Kidney (tissue), 14 donors: ENCODE measurements around the gene CCSER1. TPM values are rescaled to one million over a fixed set of nuclear protein-coding genes. Genes with fewer than 3 reads are reported as not detected.

ENCODE experiments used
- DNase-seq, 5 donors: peaks; one replicate each; pipeline ENCODE4 v3.0.0-alpha.2; 2013 to 2020
- FAIRE-seq: peaks from 2 replicates; lab custom pipeline; 2012; peaks lifted over from hg19 to GRCh38; lab: Jason Lieb, UNC
- H3K27ac ChIP-seq, 2 donors: one replicate each; pipeline ENCODE4 v1.7.0; 2013; ENCODE audit warnings: low read depth in 2 of 2, low read length in 2 of 2, inconsistent platforms in 1 of 2
- H3K27me3 ChIP-seq: one replicate; pipeline ENCODE4 v1.7.1; 2013; ENCODE audit warnings: low read length, inconsistent platforms; ENCODE audit not compliant: control insufficient read depth, insufficient read depth
- H3K36me3 ChIP-seq, 3 donors: one replicate each; pipeline versions ENCODE4 v1.7.0 to v1.7.1; 2013; ENCODE audit warnings: low read length in 3 of 3, control low read depth in 1 of 3, inconsistent platforms in 1 of 3; ENCODE audit not compliant: insufficient read depth in 3 of 3, control insufficient read depth in 2 of 3
- H3K4me1 ChIP-seq, 3 donors: one replicate each; pipeline versions ENCODE4 v1.7.0 to v1.7.1; 2013; ENCODE audit warnings: low read length in 3 of 3, inconsistent platforms in 1 of 3, low read depth in 1 of 3; ENCODE audit not compliant: control insufficient read depth in 2 of 3, insufficient read depth in 2 of 3
- H3K4me3 ChIP-seq, 3 donors: one replicate each; pipeline versions ENCODE4 v1.7.0 to v1.8.1; 2013; ENCODE audit warnings: low read length in 3 of 3, control low read depth in 1 of 3, inconsistent platforms in 1 of 3
- H3K9ac ChIP-seq, 3 donors: one replicate each; pipeline versions ENCODE4 v1.7.0 to v1.7.1; 2013; ENCODE audit warnings: low read length in 3 of 3, control low read depth in 1 of 3, inconsistent platforms in 1 of 3
- H3K9me3 ChIP-seq, 3 donors: one replicate each; pipeline versions ENCODE4 v1.7.0 to v1.7.1; 2013; ENCODE audit warnings: low read length in 3 of 3, control low read depth in 1 of 3, inconsistent platforms in 1 of 3; ENCODE audit not compliant: control insufficient read depth in 2 of 3, insufficient read depth in 1 of 3
- CTCF ChIP-seq: IDR thresholded peaks from 3 replicates; pipeline ENCODE4 v1.5.1; 2012; ENCODE audit warnings: mild to moderate bottlenecking, moderate library complexity, borderline replicate concordance; ENCODE audit not compliant: insufficient read depth; ENCODE audit errors: extremely low read depth
- intact Hi-C: fragments of 100-400 bp; cut with DNase I; formaldehyde crosslinking; loops from one replicate; pipeline ENCODE4 v1.11.1; 2022
- polyA plus RNA-seq: library from polyadenylated mRNA; stranded (reverse); fragments of 350-450 nt; fragmentation: Illumina TruSeq; extraction: RNeasy Lipid Tissue Mini Kit (QIAGEN cat#74804); gene quantifications from one replicate; pipeline ENCODE4 v1.2.3, GENCODE V29; 2014; ENCODE audit warnings: low read depth, low replicate concordance; ENCODE audit not compliant: insufficient read depth
- total RNA-seq: library from RNA; stranded (reverse); fragmentation: NEBNext Ultra II Directional; extraction: Animal tissue kit (Norgen Biotek cat#: 25700); gene quantifications from one replicate; pipeline ENCODE4 v1.2.1, GENCODE V29; 2021
- donor health status: control.
- donor health status: control.
- donor health status: control.
- donor health status: control.
- donor health status: control.
- donor health status: DM: yes; HTN: yes; CAD: no.
- donor health status: Normal renal cell carcinoma (clear cell type).

Gene CCSER1
- total and polyA plus RNA-seq, 2 donors from 2014 or later, result 4.2 to 26.8 TPM

GRCh38 chr4:90444904-90445303 is 317.7 kb downstream of the CCSER1 start:
- no peaks in the 10 kb centered on the region for H3K4me1 ChIP-seq
- FAIRE-seq (no peak), DNase-seq (no peak)
- no peak for TF ChIP-seq CTCF
- no peak overlapping the region for H3K4me3 ChIP-seq
- H3K36me3 ChIP-seq, result no peaks in the 10 kb centered on the region
- H3K27me3 ChIP-seq, result no peaks in the 10 kb centered on the region
- H3K9me3 ChIP-seq, result no peaks in the 10 kb centered on the region
- H3K27ac ChIP-seq, result no peak overlapping the region
- H3K9ac ChIP-seq, result no peak overlapping the region
- intact Hi-C loops, result no loop called here

- Histone ChIP-seq H3K36me3 (no peaks in the 10 kb centered on the region), H3K9ac (no peak overlapping the region), H3K9me3 (no peaks in the 10 kb centered on the region), H3K4me3 (no peak overlapping the region), H3K27ac (no peak overlapping the region), H3K27me3 (no peaks in the 10 kb centered on the region), H3K4me1 (no peaks in the 10 kb centered on the region)
- no peak for FAIRE-seq
- TF ChIP-seq CTCF, result no peak
- intact Hi-C loops, result no loop called here
- no peak for DNase-seq
Measured at GRCh38 chr4:90445380-90445779, 318.2 kb downstream of the CCSER1 start.

GRCh38 chr4:90449626-90450025 is 322.4 kb downstream of the CCSER1 start:
- no peak for FAIRE-seq
- intact Hi-C loops, result no loop called here
- no peaks in the 10 kb centered on the region for H3K36me3 ChIP-seq
- no peaks in the 10 kb centered on the region for H3K4me1 ChIP-seq
- no peak overlapping the region for H3K4me3 ChIP-seq
- no peak for TF ChIP-seq CTCF
- no peak overlapping the region for H3K9ac ChIP-seq
- no peak overlapping the region for H3K27ac ChIP-seq
- DNase-seq, result no peak
- H3K27me3 ChIP-seq, result no peaks in the 10 kb centered on the region
- no peaks in the 10 kb centered on the region for H3K9me3 ChIP-seq

GRCh38 chr4:90456891-90457290 is 329.7 kb downstream of the CCSER1 start:
- H3K36me3 ChIP-seq, result no peaks in the 10 kb centered on the region
- DNase-seq, result no peak
- H3K27me3 ChIP-seq, result no peaks in the 10 kb centered on the region
- H3K4me1 ChIP-seq, result no peaks in the 10 kb centered on the region
- H3K9me3 ChIP-seq, result peaks cover 0 to 4% (median 0%) of the 10 kb centered on the region in 3 donors
- no peak for TF ChIP-seq CTCF
- H3K4me3 ChIP-seq, result no peak overlapping the region
- no peak overlapping the region for H3K9ac ChIP-seq
- H3K27ac ChIP-seq, result no peak overlapping the region
- intact Hi-C loops, result no loop called here
- FAIRE-seq, result no peak
